HepG2 (cell line): ENCODE data around the gene NEK7.

Experiments
- BRCA1 ChIP-seq: sonication (generic); formaldehyde crosslinking; IDR thresholded peaks from 2 replicates; pipeline ENCODE4 v1.4.0; 2020; ENCODE audit warnings: missing genetic modification reagents
- EZH2 ChIP-seq: conservative IDR thresholded peaks from 2 replicates; pipeline ENCODE4 v1.6.1; 2012; ENCODE audit warnings: mild to moderate bottlenecking, low read depth, low read length, moderate library complexity
- FOXM1 ChIP-seq: sonication (generic); formaldehyde crosslinking; IDR thresholded peaks from 2 replicates; pipeline ENCODE4 v1.5.0; 2020; ENCODE audit warnings: missing genetic modification reagents
- HDAC6 ChIP-seq: fragments of 200-600 bp; sonication (generic); IDR thresholded peaks from 2 replicates; pipeline ENCODE4 v1.7.0; 2017; ENCODE audit warnings: mild to moderate bottlenecking, antibody characterized with exemption, low read length, low read depth
- NONO ChIP-seq, 2 experiments: fragments of 450-650 bp in 1 of 2; sonication (generic) in 1 of 2; formaldehyde crosslinking in 1 of 2; IDR thresholded peaks in 1 of 2; conservative IDR thresholded peaks in 1 of 2; 2 replicates each; pipeline versions ENCODE4 v1.6.1 to v1.8.0; 2017 to 2022; ENCODE audit warnings: mild to moderate bottlenecking in 1 of 2, missing genetic modification reagents in 1 of 2, moderate library complexity in 1 of 2
- RAD21 ChIP-seq: fragments of 450-650 bp; formaldehyde crosslinking; IDR thresholded peaks from 2 replicates; pipeline ENCODE4 v1.5.0; 2020; ENCODE audit warnings: mild to moderate bottlenecking
- RFXAP ChIP-seq: sonication (generic); formaldehyde crosslinking; IDR thresholded peaks from 2 replicates; pipeline ENCODE4 v1.4.0; 2020; ENCODE audit warnings: missing genetic modification reagents, borderline replicate concordance
- RORA ChIP-seq: sonication (generic); formaldehyde crosslinking; IDR thresholded peaks from 2 replicates; pipeline ENCODE4 v1.5.0; 2020; ENCODE audit warnings: mild to moderate bottlenecking, missing genetic modification reagents, moderate library complexity
- UBTF ChIP-seq: sonication (generic); formaldehyde crosslinking; IDR thresholded peaks from 2 replicates; pipeline ENCODE4 v1.4.0; 2020; ENCODE audit warnings: mild to moderate bottlenecking, missing genetic modification reagents
- ZNF878 ChIP-seq: sonication (generic); formaldehyde crosslinking; IDR thresholded peaks from 2 replicates; pipeline ENCODE4 v1.8.1; 2023; ENCODE audit warnings: mild to moderate bottlenecking, missing genetic modification reagents, moderate library complexity

GRCh38 chr1:198187973-198188588 lies 31.3 kb downstream of the NEK7 start:
- no peak for TF ChIP-seq UBTF (CRISPR knock-in tag)
- TF ChIP-seq NONO (IDR thresholded peaks at IDR 0.05), result no peak
- no peak for TF ChIP-seq NONO (CRISPR knock-in tag; conservative IDR thresholded peaks at IDR 0.05)
- no peak for TF ChIP-seq EZH2
- no peak for TF ChIP-seq HDAC6
- no peak for TF ChIP-seq FOXM1 (CRISPR knock-in tag)
- no peak for TF ChIP-seq BRCA1 (CRISPR knock-in tag)
- TF ChIP-seq ZNF878 (CRISPR knock-in tag), result no peak
- no peak for TF ChIP-seq RFXAP (CRISPR knock-in tag)
- no peak for TF ChIP-seq RAD21 (CRISPR knock-in tag)
- TF ChIP-seq RORA, result no peak
